Measurements from ENCODE around the gene TBC1D22A.
"Not testable (repeated sequence)": the region's sequence is repeated elsewhere in the genome, so short reads cannot be mapped to it uniquely, and the experiment has no call there.

Gene TBC1D22A

DNA sequence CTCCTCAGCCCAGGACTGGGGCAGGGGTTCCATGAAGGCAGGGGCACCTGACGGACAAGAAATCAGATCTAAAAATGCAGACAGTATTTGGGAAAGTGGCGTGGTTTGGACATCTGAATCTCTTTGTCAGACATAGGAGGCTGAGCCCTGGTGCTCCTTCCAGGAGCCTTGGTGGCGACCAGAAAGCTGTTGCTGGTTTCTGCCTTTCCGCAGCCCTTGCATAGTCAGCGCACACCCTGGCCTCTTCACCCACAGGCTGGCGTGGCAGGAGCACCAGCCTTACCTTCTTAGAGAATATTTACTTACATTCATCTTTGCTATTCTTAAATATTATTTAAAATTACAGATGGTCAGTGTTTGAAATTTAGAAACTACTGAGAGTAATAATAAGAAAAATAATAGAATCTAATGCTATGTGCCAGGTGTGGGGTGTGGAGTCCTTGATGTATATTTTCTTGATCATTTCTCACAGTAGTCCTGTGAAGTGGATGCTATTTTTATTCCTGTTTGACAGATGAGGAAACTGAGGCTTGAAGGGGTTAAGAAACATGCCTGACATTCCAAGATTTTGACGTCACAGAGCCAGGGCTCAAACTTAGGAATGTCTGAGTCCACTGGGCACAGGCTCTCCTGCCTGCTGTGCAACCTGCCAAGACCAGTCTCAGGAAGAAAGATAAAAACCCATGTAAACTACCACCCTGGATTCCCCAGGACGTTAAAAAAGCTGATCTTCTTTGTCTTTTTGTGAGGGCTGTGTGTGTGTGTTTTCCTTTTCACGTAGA lies 51.6 kb downstream of the TBC1D22A start:
- DNase-seq = no peak

DNA sequence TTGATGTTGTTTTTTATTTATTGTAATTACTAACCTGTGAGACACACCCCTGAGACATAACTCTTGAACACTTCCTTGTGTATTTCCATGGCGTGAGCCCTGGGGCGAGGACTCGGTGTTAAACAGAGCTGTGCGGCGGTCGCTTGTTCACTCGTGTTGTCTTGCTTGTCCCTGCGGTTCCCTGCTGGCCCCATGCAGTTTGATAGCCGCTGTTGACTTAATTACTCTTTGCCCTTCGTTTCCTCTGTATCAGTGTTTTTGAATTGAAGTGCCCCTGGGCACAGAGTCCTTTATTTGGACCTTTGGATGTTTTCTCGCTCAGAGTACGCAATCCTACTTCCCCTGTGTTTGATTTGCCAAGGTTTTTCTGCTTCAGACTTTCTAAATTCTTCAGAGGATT lies 52.7 kb downstream of the TBC1D22A start:
- DNase-seq = no peak

DNA sequence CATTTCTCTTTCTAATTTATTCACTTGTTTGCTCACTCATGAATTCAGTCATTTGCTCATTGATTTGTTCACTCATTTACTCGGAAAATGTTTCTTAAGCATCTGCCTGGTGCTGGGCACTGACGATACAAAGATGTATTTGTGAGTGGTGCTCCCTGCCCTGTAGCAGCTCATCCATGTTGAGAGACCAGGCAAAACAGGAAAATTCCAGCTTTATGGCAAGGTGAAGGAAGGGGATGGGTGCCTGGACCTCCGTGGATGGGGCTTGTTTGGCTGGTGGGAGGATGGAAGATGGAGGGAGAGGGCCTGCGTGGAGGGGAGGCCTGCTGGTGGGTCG lies 53.1 kb downstream of the TBC1D22A start:
- no peak for DNase-seq

DNA sequence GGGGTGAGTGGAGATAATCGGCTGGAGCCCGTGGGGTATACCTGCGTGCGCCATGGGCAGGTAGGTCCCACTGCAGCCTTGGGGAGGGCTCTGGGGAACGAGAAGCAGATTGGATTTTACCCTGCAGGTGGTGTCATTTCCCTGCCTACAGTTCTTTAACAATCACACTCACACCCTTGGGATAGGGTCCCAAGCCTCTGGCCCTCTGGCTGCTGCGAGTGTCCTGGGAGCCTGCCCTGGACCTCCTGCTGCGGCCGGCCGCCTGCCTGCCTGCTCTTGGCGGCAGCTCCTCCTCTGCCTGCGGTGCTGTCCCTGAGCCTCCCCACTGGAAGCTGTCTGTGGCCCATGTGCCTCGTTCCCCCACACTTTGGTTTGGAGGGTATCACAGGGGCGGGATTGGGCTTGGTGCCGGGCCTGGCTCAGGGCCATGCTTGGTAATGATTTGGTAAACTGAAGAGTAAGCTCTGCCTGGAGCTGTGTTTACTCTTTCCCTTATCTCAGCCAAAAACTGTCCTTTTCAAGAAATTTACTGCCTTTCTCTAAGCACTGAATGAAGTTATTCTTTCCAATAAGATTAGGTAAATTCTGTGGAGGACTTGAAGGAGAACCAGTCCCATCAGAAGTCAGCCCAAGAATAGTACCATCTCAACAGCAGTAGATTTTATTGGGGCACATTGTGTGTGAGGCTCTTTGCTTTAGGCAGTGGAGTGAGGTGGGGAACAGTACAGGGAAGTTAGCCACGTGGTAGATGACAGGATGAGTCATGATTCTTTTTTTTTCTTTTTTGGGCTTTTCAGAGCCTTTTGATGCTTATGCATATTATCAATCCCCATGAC lies 53.7 kb downstream of the TBC1D22A start:
- no peak for DNase-seq

DNA sequence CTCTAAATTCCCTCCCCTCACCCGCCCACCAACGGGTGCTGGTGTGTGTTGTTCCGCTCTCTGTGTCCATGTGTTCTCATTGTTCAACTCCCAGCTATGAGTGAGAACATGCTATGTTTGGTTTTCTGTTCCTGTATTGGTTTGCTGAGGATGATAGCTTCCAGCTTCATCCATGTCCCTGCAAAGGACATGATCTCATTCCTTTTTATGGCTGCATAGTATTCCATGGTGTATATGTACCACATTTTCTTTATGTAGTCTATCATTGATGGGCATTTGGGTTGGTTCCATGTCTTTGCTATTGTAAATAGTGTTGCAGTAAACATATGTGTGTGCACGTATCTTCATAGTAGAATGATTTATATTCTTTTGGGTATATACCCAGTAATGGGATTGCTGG lies 54.9 kb downstream of the TBC1D22A start:
- not testable (repeated sequence) for DNase-seq

DNA sequence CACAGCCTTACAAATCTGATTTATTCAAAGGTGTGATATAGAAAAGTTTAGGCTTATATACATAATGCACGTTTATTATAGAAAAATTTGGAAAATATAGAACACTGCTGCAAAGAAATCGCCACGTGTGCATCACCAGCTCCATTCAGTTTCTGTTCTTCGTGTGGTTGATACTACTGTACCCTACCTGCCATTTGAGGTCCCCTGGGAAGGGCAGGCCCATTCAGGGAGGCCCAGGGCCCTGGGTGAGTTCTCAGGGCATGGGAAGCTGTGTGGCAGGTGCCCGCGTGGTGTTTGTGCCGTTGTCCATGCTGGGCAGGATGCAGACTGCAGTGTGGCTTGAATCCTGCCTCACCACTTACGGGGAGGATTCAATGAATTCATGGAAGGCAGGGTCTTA lies 60.8 kb downstream of the TBC1D22A start:
- no peak for DNase-seq

DNA sequence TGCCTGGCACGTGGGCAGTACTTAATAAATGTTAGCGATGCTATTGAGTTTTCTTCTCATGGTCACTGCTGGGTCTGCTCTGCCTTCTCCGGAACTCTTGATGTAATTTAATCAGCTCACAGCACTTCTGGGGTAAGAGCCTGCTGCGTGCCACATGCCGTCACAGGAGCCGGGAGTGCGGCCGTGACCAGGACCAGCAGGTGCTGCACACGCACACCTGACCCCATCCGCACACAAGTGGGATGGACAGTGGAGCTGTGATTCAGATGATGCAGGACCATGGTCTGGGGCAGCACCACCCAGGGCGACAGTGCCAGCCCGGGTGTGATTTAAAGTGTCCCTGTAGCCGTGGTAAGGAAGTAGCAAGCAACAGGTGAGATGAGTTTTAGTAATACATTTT lies 61.2 kb downstream of the TBC1D22A start:
- DNase-seq = no peak

DNA sequence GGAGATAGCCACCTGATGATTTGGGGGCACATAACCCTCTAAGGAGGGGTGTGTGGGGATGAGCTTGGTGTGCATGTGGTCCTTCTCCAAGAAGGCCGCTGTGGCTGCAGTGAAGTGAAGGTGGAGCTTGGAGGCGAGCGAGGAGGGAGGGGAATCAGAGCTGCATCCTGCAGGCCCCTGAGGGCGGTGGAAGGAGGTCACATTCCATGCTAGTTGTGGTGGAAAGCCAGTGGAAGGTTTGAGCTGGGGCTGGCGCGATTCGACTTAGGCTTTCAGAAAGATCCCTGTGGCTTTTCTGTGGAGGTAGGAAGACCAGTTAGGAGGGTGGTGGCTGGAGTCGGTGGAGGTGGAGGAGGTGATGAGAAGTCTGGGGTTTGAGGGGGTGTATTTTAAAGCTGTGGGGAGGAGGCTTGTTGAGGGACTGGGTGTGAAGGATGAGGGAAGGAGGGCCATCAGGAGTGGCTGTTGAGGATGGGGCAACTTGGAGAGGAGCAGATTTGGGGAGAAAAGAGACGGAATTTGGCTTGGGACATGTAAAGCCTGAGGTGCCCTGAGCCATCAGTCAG lies 62.0 kb downstream of the TBC1D22A start:
- no peak for DNase-seq

DNA sequence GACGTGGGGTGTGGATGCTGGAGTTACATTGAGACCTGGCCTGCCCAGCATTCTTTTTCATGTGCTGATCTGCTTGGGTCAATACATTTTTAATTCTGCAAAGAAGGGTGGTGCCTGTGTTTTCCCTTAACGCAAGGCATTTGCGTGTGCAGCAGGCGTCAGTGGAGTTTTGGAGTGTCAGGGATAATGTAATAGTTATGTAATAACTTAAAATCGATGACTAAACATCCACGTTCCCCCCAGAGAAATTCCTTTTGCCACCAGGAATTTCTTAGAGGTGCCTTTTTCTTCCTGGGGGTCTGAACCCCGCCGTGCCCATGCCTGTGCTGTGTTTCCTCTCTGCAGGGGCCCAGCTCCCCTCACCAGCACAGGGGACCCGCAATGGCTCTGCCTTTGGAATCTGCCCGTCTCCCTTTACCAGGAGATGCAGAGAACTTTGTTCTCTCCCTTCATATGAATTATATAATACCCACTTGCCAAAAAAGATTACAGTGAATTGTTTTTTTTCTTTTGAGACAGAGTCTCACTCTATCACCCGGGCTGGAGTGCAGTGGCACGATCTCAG lies 62.6 kb downstream of the TBC1D22A start:
- no peak for DNase-seq

DNA sequence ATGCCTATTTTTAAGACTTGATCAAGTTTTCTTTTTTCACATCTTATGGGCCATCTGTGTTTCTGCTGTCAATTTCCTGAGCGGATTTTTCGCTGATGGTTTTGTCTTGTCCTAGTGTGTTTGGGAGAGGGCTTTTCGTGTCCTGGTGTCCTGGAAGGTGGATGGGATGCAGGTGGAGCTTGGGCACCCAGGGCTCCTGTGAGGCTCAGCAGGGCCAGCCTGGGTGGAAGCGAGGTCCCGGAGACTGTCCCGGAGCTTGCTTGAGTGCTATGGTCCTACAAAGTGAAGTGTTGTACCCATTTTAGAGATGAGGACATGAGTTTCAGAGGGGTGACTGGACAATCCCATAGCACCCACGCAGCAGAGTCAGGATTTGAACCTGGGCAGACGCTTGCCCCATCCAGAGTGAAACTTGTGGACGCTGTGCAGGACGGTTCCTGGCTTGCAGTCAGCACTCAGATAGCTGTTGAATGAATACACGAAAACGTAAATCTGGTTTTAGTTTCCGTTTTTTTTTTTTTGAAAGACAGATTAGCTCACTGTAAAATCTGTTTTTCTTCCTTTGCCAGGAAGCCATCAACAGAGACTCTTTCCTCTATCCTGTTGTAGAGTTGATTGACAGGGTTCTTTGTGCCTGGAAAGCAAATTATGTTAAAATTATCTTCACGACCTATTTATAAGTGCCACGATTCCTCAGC lies 64.1 kb downstream of the TBC1D22A start:
- no peak for DNase-seq

DNA sequence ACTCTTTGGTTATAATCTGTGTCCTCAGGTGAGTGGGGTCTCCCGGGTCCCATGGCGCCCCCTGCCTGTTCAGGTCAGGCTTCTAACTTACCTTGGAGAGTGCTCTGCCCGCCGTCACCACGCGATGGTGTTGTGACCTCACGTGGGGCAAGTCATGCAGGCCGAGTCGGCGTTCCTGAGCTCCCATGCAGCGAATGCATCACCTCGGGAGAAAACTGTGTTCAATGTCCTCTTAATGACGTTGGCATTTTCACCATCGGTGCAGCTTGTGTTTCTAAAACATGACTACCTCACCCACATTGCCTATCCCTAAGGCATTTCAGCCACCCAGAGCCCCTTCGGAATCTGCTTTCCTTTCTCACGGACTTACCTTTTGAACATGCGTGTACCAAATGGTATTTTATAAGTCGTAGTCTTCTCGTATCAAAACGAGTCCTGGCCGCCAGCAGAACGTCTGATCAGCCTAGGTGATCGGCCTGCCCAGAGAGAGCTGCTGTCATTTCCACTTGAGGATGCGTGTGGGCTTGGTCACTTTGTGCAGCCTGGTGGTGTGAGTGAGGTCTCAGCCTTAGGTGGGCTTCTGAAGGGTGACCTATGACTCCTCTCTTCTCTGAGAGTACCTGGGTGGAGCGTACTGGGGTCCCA lies 64.8 kb downstream of the TBC1D22A start:
- DNase-seq = no peak

DNA sequence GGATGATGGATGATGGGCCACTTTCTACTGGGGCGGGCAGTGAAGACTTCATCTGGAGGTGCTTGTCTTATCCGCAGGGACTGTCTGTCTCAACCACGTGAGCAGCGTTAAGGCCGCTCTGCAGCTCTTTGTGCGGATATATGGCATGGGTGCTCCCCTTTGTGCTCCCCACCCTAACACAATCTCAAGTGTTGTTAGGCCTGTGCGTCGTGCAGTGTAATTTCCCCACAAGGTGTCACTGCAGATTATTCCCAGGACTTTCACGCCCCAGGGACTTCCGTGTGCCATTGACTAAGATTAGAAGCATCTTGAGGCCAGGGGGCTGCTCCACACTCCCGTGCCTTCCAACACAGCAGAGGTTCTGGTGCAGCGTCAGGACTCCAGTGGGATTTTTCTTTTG lies 65.3 kb downstream of the TBC1D22A start:
- no peak for DNase-seq

DNA sequence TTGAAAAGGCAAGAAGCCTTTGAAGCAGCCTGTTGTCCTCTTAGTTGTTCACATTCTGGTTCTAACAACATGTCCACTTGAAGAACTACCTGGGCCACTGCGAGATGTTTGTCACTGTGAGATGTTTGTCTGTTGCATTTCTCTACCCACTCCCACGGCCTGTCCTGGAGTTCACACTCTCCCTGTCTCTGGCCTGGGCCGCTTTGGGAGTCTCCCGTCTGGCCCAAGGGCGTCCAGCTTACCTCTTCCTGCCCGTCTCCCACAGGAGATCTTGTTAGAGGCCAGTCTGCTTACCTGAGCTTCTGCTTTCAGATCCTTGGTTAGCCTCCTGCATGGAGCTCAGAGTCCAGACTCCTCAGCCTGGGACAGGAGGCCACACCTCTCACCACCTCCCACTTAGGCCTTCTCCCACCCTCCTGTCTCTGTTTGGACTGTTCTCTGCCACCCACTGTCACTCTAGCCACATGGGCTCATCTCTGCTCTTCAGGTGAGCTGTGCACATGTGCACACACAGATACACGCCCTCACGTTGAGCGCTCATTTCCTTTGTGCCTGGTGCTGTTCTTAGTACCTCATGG lies 66.0 kb downstream of the TBC1D22A start:
- DNase-seq = no peak

DNA sequence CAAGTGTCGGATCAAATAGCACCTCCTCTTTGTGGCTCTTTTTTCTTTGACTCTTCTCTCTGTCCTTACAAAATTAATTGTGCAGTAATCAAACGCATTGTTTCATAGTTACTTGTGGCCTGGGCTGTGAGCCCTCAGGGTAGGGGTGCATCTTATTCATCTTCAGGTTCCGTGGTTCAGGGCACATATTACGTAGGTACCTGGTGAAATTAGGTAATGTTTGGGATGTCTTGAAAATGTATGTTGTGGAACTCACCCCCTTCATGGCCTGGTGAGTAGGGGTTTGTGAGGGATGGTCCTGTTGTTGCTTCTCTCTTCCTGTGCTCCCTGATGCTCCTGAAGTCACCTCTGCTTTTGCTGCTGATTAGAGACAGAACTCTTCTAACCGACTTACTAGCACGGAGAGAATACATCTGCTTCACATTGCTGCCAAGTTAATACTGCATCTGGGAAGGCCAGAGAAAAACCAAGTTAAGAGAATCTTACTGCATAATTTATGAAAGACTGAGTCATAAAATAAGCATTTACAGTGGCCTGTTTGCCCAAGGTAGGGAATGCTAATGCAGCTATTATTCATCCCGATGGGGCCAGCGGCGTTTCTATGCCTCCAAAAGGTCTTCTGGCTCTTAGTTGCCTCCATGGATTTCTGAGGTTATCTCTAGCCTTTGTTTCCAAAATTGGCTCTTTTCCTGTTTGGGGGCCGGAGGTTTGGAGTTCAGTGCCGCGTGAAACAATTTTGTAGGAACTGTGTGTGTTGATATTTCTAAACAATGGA lies 66.9 kb downstream of the TBC1D22A start:
- DNase-seq = no peak

DNA sequence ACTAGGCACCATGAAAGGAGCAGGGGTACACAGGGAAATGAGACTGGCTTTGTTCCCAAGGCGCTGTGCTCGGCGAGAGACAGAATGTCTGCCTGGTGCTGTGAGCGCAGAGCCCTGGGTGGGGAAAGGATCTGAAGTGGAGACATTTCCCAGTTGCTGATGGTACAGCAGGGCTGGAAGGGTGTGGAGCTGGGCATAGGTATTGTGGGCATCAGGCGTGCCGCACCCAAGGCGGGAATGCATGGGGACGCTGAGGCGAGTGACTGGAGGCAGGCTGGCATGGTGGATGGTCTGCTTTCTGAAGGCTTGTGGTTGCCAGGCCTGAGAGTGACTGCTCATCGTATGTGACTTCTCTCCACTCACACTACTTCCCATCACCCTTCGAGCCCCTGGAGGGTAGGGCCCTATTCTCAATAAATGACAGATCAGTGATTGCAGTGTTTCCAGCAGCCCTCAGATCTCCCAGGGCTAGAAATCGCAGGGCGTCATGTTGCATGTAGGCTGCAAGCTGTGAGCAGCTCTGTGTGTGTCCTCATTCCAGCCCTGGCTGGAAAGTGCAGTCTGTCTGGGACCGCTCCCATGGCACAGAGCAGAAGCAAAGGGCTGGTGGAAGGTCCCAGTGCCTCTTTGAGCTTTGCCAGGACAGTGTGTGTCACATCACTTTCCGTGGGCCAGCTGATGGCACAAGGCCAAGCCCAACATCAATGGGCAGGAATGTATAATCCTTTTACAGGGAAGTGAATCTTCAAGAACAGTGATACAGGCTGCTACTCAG lies 67.7 kb downstream of the TBC1D22A start:
- no peak for DNase-seq

DNA sequence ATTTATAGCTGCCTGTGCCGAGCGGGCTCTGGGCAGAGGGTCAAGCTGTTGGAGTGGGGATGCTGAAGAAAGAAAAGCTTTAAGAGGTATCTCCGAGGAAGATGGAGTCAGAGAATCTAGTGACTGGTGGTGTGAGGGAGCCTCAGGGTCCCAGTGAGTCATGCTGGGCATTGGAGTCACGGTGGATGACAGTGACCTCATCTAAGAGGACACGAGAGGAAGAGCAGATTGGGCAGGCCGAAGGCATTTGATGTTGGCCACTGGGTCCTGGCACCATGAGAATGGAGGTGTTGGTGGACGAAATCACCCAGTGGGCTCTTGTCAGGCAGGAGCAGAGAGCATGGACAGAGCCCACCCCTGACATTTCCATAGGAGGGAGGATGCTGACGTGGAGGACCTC lies 68.4 kb downstream of the TBC1D22A start:
- no peak for DNase-seq

DNA sequence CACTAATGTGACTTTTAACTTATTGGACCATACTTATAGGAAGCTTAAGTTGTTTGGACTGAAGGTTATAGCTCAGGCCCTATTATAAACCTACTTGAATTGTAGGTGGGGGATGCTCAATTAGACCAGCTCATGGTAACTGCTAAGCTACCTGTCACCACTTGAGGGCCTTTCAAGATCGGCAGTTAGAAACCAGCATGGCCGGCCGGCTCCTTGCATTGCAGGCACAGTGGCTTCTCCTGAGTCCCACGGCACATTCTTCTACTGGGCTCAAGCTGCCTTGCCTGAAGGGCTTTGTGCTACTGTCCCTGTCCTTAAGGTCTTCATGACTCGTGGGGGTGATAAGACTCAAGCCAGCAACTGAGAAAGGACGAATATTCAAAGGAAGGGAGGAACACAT lies 70.8 kb downstream of the TBC1D22A start:
- no peak for DNase-seq

DNA sequence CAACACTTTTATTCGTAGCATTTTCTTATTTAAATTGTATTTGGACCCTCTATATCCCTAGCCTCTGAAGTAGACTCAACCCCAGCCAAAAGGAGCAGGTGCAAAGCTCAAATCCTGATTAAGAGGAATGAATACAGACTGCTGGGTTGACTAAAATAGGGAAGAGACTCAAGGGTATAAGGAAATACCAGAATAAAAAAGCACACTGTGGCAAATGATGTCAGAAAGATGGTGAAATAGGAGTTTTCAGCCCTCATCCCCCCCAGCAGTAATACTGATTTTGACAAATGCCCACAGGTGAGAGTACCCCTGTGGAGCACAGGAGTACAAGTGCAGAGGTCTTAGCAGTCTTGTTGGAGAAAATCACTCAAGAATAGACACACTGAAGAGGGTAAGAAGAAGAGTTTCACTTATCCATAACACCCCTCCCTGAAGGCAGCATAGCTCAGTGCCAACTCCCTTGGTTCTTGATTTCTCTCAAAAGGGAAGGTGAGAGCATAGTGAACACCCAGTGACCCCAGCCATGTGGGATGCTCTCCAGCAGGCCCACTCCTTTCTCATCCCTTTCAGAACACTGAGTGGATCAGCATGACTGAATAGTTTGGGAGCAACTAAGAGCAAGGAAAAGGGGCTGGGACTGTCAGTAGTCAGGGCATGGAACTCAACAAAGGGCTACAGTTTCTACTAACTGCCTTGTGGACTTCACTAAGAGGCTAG lies 71.7 kb downstream of the TBC1D22A start:
- no peak for DNase-seq

DNA sequence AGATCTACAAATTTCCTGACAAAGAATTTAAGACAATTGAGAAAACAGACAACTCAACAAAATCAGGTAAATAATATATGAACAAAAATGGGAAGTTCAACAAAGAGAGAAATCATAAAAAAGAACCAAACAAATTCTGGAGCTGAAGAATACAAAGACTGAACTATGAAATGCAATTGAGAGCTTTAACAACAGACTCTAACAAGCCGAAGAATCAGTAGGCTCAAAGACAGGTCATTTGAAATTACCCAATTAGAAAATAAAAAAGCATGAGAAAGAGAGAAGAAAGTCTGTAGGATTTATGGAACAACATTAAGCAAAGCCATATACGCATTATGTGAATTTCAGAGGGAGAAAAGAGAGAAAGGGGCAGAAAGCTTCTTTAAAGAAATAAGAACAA lies 72.8 kb downstream of the TBC1D22A start:
- DNase-seq = no peak

Measured in right kidney (tissue), 1 donor.